A549 treated with ZK216348 at 1 μM for 4 hours (cell line): ENCODE measurements around the gene KIF27. TPM values are rescaled to one million over a fixed set of nuclear protein-coding genes. Genes with fewer than 3 reads are reported as not detected.

Source experiments
- total RNA-seq: library from RNA; stranded (reverse); fragments of 200-300 nt; extraction: Qiagen RNA extraction; gene quantifications from 5 replicates; pipeline ENCODE4 v1.2.3, GENCODE V29; 2022; ENCODE audit warnings: low read depth

The KIF27 gene
- 0.68 to 1.7 TPM (median 1.3 TPM) in 5 replicates for total RNA-seq

DNA sequence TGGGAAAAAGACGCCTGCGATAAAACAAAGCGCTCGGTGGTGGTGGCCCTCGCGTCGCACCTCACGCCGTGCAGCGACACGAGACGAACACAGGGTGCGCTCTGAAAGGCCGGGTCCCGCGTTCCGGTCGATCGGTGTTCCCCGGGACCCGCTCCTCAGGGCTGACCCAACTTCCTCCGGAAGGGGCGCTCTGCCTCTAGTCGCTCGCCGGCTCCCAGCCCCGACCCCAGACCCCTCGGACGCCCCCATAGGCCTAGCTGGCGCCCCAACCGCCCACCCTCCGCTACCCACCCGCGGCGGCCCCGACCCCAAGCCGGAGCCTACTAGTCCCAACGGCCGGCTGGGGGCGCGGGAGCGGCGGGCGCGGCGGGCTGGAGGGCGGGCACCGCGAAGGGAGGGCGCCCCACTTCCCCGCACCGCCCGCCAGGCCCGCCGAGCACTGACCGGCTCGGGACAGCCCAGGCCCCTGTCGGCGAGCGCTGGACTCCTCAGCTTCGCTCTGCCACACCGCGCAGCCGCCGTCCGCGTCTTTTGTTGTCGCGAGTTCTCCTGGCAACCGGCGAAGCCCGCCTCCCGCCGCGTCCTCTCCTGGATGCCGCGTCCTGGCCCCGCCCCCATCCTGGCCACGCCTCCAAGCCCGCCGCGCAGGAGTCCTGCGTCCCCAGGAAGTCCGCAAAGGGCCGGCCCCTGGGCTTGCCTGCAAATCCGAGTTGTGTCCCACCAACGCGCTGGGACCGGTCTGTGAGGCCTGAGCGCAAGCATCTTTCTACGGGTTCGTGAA, at the start of gene KIF27:
TSS of gene KIF27 (minus strand) at position 506 of the 781 bp plus-strand sequence. CDS start 5,841 bp downstream, outside the sequence.

GRCh38 chr9:83817356-83818278, 103.6 kb downstream of the KIF27 start, which contains the start of gene GKAP1:
Gene GKAP1 (minus strand): TSS chr9:83817769. CDS start chr9:83806517, 11,252 bp downstream.

Other genes with a start within 250 kb of the KIF27 start
- 91.8 to 119 TPM (median 106 TPM) in 5 replicates for gene UBQLN1, start 213.5 kb downstream of the KIF27 start, total RNA-seq
- 4.0 to 7.5 TPM (median 5.8 TPM) in 5 replicates for gene GKAP1, start 103.7 kb downstream of the KIF27 start, total RNA-seq
- 538 to 741 TPM (median 554 TPM) in 5 replicates for gene HNRNPK, start 58.8 kb upstream of the KIF27 start, total RNA-seq
- 8.1 to 14.7 TPM (median 11.7 TPM) in 5 replicates for gene RMI1, start 59.4 kb upstream of the KIF27 start, total RNA-seq